GM21423 (cell line): ENCODE measurements around the gene VOPP1.

ENCODE experiments used
- ATAC-seq: cut with Tn5 transposase; IDR thresholded peaks from one replicate; pipeline ENCODE4 v1.9.1; 2021; ENCODE audit warnings: mild to moderate bottlenecking, moderate library complexity; ENCODE audit not compliant: unreplicated experiment

VOPP1 gene

GRCh38 chr7:55494951-55495350, 77.4 kb downstream of the VOPP1 start:
- no peak for ATAC-seq

GRCh38 chr7:55493408-55493807, 78.9 kb downstream of the VOPP1 start:
- no peak for ATAC-seq

- no peak for ATAC-seq
Measured at GRCh38 chr7:55491346-55491745, 81.0 kb downstream of the VOPP1 start.

GRCh38 chr7:55490099-55490498, 82.2 kb downstream of the VOPP1 start:
- ATAC-seq: no peak

- ATAC-seq: no peak
Measured at GRCh38 chr7:55489552-55489951, 82.8 kb downstream of the VOPP1 start.

GRCh38 chr7:55488804-55489340, 83.4 kb downstream of the VOPP1 start:
- no peak for ATAC-seq

GRCh38 chr7:55488216-55488615, 84.1 kb downstream of the VOPP1 start:
- no peak for ATAC-seq

GRCh38 chr7:55486991-55487390, 85.3 kb downstream of the VOPP1 start:
- ATAC-seq: no peak

GRCh38 chr7:55486192-55486590, 86.1 kb downstream of the VOPP1 start:
- no peak for ATAC-seq

DNA sequence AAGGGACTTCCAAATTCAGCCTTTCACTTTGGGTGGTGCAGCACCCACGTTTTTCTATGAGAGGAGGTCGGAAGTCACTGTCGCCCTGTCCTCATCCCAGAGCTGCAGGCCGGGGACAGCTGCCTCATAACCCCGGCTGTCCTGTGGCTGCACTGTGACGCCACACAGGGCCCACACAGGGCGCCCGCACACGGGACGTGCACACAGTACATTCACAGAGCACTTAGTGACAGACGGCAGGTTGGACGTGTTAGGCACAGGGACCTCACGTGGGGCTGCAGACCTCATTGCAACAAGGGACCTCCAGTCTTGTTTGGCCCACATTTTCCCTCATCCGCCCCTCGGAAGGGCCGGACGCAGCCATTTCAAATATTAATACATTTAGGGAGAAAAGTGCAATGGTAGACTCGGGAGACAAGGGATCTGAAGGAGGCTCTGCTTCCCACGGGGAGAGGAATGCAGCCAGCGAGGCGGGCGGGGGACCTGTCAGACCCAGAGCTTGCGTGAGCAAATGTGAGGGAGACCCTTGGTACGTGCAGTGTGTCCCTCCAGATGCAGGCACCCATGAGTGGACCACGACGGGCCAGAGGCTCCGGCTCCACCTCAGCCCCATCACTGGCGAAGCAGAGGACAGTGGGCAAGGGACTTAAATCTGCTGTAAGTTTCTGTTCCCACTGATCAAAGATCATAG, 86.7 kb downstream of the VOPP1 start:
- ATAC-seq: no peak

GRCh38 chr7:55484834-55485233, 87.5 kb downstream of the VOPP1 start:
- ATAC-seq: no peak

DNA sequence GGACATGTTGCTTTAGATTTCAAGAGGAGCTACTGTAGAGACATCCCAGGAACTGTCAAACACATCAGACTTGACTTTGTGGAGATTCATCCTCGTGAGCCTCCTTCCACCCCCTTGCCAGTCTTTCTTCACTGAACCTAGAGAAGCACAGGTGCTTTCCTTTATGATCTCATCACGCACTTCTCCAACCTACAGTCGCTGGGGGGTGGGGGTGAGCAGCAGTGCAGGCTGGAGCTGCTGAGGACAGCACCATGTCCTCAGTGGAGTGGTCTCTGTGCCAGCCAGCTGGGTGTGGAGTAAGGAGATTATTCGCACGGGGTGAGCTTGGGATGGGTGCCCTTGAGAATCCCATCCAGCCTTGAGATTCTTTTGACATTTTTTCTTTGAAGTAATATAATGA, 88.1 kb downstream of the VOPP1 start:
- no peak for ATAC-seq

GRCh38 chr7:55483046-55483445, 89.3 kb downstream of the VOPP1 start:
- no peak for ATAC-seq

GRCh38 chr7:55481155-55481554, 91.1 kb downstream of the VOPP1 start:
- ATAC-seq: no peak

- ATAC-seq: no peak
Measured at GRCh38 chr7:55478700-55479099, 93.6 kb downstream of the VOPP1 start.

DNA sequence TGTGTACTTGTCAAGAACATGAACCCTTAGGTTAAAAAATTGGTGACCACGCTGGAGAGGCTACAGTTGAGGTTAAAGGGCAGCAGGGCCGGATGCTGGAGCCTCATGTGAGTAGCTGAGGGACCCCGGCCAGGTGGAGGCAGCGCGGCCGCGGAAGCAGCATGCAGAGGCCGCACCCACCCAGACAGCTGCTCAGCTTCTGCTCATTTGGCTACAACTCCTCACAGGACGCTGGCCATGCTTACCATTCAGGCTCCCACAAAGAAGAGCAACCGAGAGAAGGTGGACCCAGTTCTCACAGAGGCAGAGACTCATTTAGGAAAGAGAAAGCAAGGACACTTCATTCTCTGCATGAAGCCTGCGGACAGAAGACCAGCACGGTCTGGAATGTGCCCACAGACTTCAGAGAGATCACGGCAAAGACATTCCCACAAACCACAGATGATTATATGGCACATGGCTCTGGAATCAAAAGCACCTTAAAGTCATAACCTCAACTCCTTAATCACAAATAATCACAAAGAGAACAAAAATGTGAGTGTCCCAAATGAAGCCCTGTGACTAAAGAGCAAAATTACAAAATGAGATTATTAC, 94.4 kb downstream of the VOPP1 start:
- no peak for ATAC-seq

GRCh38 chr7:55476852-55477780, 95.2 kb downstream of the VOPP1 start:
- ATAC-seq: no peak

DNA sequence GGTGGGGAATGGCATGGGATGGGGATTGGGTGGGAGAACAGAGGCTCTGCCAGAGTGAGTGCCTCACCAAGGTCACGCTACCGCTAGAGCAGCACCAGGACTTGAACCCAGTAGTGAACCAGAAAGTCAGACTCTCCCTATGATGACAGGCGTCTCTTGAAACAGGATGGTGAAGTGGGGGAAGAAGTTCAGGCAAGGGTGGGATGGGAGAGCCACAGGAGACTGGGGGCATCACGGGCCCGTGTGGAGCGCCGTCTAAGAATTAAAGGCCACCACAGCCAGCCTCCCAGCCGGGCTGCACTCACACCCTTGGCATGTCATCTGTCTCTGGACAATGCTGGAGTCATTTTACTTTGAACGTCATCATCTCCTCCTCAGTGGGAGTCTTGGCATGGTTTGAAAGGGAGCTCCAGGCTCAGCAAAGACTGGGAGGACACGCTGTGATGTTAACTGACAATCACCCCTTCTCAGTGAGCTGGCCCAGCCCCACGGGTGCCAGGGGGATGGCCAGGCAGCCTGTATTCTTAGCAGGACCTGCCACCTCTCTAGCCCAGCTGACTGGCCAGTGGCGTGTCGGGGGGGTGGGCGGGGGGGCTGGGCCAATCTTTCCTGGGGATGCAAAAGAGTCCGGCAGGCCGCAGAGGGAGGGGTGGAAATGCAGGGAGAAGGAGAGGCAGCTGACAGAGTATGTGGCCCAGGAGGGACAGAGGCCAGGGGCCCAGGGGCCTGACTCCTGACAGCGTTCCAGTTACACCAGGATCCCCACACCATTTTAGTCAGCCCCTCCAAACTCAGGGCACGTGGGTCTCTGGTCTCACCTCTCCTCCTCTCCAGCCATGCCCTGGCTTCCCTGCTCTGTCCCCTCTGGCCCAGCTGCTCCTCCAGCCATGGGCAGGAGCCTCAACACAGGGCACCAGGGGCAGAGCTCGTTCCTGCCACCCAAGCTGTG, 96.2 kb downstream of the VOPP1 start:
- ATAC-seq: no peak

GRCh38 chr7:55474944-55475854, 97.1 kb downstream of the VOPP1 start:
- ATAC-seq: no peak
